Measurements from ENCODE around the gene ADD1. TPM values are rescaled to one million over a fixed set of nuclear protein-coding genes. Genes with fewer than 3 reads are reported as not detected.

The ADD1 gene
- total RNA-seq (100 to 1,000 TPM; 188 to 289 (median 214) TPM), polyA plus RNA-seq (100 to 1,000 TPM; 163 to 448 TPM)
- long read RNA-seq, donor 1, full-length matches to known transcripts, result 13 of 186 reads
- long read RNA-seq, donor 1, partial matches to known transcripts, result 140 of 186 reads
- long read RNA-seq, donor 1, other reads (novel, unspliced or antisense), result 33 of 186 reads
- long read RNA-seq, donor 2, full-length matches to known transcripts, result 9 of 161 reads
- long read RNA-seq, donor 2, partial matches to known transcripts, result 115 of 161 reads
- long read RNA-seq, donor 2, other reads (novel, unspliced or antisense), result 37 of 161 reads
- long read RNA-seq, donor 3, full-length matches to known transcripts, result 7 of 236 reads
- long read RNA-seq, donor 3, partial matches to known transcripts, result 187 of 236 reads
- long read RNA-seq, donor 3, other reads (novel, unspliced or antisense), result 42 of 236 reads

GRCh38 chr4:2843263-2843940, at the start of gene ADD1:
ADD1 (plus strand) TSS chr4:2843844; CDS start chr4:2875916, 32,072 bp downstream.
- peak; percentile 98 to 99 (median 99) for ATAC-seq
- peak within 1 kb of the TSS; percentile 91 to 100 (median 96) for H3K27ac ChIP-seq
- peak within 1 kb of the TSS; percentile 67 to 94 (median 86) for H3K4me3 ChIP-seq
- H3K9me3 ChIP-seq, result no peaks in the 10 kb centered on the region
- 0% methylated on average over 63 to 65 of the region's 65 CpGs for WGBS, 2 donors
- no peaks in the 10 kb centered on the region for H3K27me3 ChIP-seq
- DNase-seq, result peak; percentile 89 to 94
- TF ChIP-seq CTCF (IDR thresholded peaks at IDR 0.05), result no peak
- intact Hi-C loops (cut with DNase I), result loop anchor here in 5 of 10 donors (5.0 to 10.0 kb wide), 7 partner anchors 36 to 91 kb away; partner anchors contain the start of gene SH3BP2 (in 1 of the 5)
- peaks cover 2 to 64% (median 49%) of the 10 kb centered on the region in 9 donors for H3K4me1 ChIP-seq
- H3K36me3 ChIP-seq, result no peaks in the 10 kb centered on the region

- intact Hi-C loops (cut with DNase I), result loop anchor here in 4 of 10 donors (2.0 to 5.0 kb wide), 2 partner anchors 26 to 48 kb away; partner anchors contain the start of gene ADD1 (in 3 of the 4)
- peak overlapping the region; percentile 58 to 96 (median 86) for H3K27ac ChIP-seq
- DNase-seq (peak in 1 of 2 donors; percentile 76), ATAC-seq (peak in 7 of 8 donors; percentile 21 to 47 (median 31))
- H3K36me3 ChIP-seq, result peaks cover 0 to 17% (median 0%) of the 10 kb centered on the region in 9 donors
- H3K4me3 ChIP-seq, result peak overlapping the region in 9 of 10 donors; percentile 56 to 86 (median 80)
- H3K9me3 ChIP-seq, result no peaks in the 10 kb centered on the region
- no peak for TF ChIP-seq CTCF (IDR thresholded peaks at IDR 0.05)
- no peaks in the 10 kb centered on the region for H3K27me3 ChIP-seq
- WGBS, 2 donors, result 35 to 45% methylated on average over 11 of the region's 11 CpGs
- H3K4me1 ChIP-seq, result peaks cover 50 to 86% (median 78%) of the 10 kb centered on the region in 9 donors
Measured at GRCh38 chr4:2794486-2795299, 49.0 kb upstream of the ADD1 start.

GRCh38 chr4:2795300-2795892, 48.2 kb upstream of the ADD1 start:
- H3K9me3 ChIP-seq, result no peaks in the 10 kb centered on the region
- H3K4me1 ChIP-seq, result peaks cover 56 to 93% (median 85%) of the 10 kb centered on the region in 9 donors
- peak overlapping the region in 9 of 10 donors; percentile 74 to 96 (median 87) for H3K27ac ChIP-seq
- no peak for ATAC-seq
- intact Hi-C loops (cut with DNase I), result loop anchor here in 3 of 10 donors (2.0 to 5.0 kb wide), 2 partner anchors 27 to 47 kb away; partner anchors contain the start of gene ADD1 (in 2 of the 3)
- peaks cover 0 to 17% (median 0%) of the 10 kb centered on the region in 9 donors for H3K36me3 ChIP-seq
- DNase-seq, result peak in 1 of 2 donors; percentile 18
- H3K27me3 ChIP-seq, result no peaks in the 10 kb centered on the region
- H3K4me3 ChIP-seq, result peak overlapping the region in 2 of 10 donors; percentile 78 to 83
- WGBS, 2 donors, result 87 to 88% methylated on average over 17 of the region's 17 CpGs
- no peak for TF ChIP-seq CTCF (IDR thresholded peaks at IDR 0.05)

All from heart right ventricle (tissue), 16 donors.